Activated CD8-positive, alpha-beta T cell treated with anti-CD3 and anti-CD28 coated beads for 36 hours (primary cell): ENCODE results near the gene KCNMB4. TPM values are rescaled to one million over a fixed set of nuclear protein-coding genes. Genes with fewer than 3 reads are reported as not detected.

ENCODE experiments used
- ATAC-seq: fragments of 200-7000 bp; cut with Tn5 transposase; one replicate; pipeline ENCODE4 v1.10.0; 2021; ENCODE audit warnings: mild to moderate bottlenecking, moderate library complexity
- CTCF ChIA-PET: fragments of 350-600 bp; sonication (Branson Sonifier 250); formaldehyde crosslinking; loops from one replicate; lab custom pipeline; 2021; ENCODE audit warnings: antibody characterized with exemption; lab: Charles Lee
- POLR2A ChIA-PET: fragments of 350-600 bp; sonication (Branson Sonifier 250); formaldehyde crosslinking; loops from one replicate; lab custom pipeline; 2021; ENCODE audit warnings: antibody characterized with exemption; lab: Charles Lee
- DNase-seq: peaks from one replicate; pipeline ENCODE4 v3.0.0-alpha.2; 2020
- H3K27ac Mint-ChIP-seq: one replicate; pipeline ENCODE4 v1.8.0; 2021; ENCODE audit warnings: mild to moderate bottlenecking, mixed read lengths
- H3K27me3 Mint-ChIP-seq: one replicate; pipeline ENCODE4 v1.8.0; 2021; ENCODE audit warnings: mixed read lengths
- H3K36me3 Mint-ChIP-seq: one replicate; pipeline ENCODE4 v1.8.0; 2021; ENCODE audit warnings: low read depth, mixed read lengths
- H3K4me1 Mint-ChIP-seq: one replicate; pipeline ENCODE4 v1.8.0; 2021; ENCODE audit warnings: low read depth, mixed read lengths
- H3K4me3 Mint-ChIP-seq: one replicate; pipeline ENCODE4 v1.8.0; 2021; ENCODE audit warnings: mild to moderate bottlenecking, moderate library complexity, mixed read lengths
- H3K9me3 Mint-ChIP-seq: one replicate; pipeline ENCODE4 v1.8.0; 2021; ENCODE audit warnings: mixed read lengths
- intact Hi-C: fragments of 100-400 bp; cut with micrococcal nuclease; formaldehyde crosslinking; loops from one replicate; pipeline ENCODE4 v1.10.0; 2022
- total RNA-seq, 2 experiments: library from RNA; stranded (reverse); gene quantifications; one replicate each; pipeline ENCODE4 v1.2.3, GENCODE V29; 2021
- TF ChIP-seq, protein P1 (sequence below): fragments of 200-600 bp; IDR thresholded peaks from one replicate; pipeline ENCODE4 v1.8.0; 2022; ENCODE audit warnings: antibody characterized with exemption, mild to moderate bottlenecking

KCNMB4 gene
- total RNA-seq, 2 experiments from 2014 or later: 1.0 to 1.3 TPM

DNA sequence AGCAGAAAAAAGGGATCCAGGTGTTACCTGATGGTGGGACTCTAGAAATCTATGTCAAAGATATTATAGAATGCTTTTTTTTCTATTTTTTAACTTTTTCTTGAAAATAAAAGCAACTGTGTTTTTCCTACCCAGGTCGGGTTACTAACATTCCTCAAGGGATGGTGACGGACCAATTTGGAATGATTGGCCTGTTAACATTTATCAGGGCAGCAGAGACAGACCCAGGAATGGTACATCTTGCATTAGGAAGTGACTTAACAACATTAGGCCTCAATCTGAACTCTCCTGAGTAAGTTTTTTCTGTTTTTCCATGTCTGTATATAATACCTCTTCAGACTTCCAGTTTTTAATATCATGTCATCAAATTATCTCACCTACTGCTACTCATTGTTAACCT lies 27.6 kb upstream of the KCNMB4 start:
- intact Hi-C loops: no loop called here

DNA sequence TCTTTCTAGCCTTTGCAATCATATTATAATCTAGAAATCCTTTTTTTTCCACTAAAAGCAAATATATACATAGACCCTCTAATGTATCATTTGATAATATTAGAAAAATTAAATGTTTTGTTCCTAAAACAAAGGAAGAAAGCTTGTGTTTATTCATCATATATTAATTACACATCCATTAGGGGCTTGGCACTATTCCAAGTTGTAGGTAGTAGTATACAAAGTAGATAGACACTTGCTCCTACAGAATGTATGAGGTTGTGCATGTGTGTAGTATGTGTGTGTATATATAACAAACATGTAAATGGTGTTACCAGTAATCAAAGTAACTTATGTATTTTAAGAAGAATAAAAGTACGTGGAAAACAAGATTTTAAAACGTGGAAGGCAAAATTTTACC lies 15.0 kb upstream of the KCNMB4 start:
- ChIA-PET POLR2A (no interaction called here), CTCF (no interaction called here)
- Mint-ChIP-seq H3K27me3 (no peaks in the 10 kb centered on the region), H3K4me3 (no peak overlapping the region), H3K4me1 (peaks cover 5% of the 10 kb centered on the region), H3K9me3 (no peaks in the 10 kb centered on the region), H3K27ac (no peak overlapping the region), H3K36me3 (peaks cover 20% of the 10 kb centered on the region)
- intact Hi-C loops: no loop called here
- DNase-seq: no peak
- no peak for ATAC-seq
- TF ChIP-seq, protein P1, sequence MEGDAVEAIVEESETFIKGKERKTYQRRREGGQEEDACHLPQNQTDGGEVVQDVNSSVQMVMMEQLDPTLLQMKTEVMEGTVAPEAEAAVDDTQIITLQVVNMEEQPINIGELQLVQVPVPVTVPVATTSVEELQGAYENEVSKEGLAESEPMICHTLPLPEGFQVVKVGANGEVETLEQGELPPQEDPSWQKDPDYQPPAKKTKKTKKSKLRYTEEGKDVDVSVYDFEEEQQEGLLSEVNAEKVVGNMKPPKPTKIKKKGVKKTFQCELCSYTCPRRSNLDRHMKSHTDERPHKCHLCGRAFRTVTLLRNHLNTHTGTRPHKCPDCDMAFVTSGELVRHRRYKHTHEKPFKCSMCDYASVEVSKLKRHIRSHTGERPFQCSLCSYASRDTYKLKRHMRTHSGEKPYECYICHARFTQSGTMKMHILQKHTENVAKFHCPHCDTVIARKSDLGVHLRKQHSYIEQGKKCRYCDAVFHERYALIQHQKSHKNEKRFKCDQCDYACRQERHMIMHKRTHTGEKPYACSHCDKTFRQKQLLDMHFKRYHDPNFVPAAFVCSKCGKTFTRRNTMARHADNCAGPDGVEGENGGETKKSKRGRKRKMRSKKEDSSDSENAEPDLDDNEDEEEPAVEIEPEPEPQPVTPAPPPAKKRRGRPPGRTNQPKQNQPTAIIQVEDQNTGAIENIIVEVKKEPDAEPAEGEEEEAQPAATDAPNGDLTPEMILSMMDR: no peak

More for the DNA sequence above, 27.6 kb upstream of the KCNMB4 start:
- POLR2A ChIA-PET: no interaction called here
- ATAC-seq (no peak), DNase-seq (no peak)
- CTCF ChIA-PET: no interaction called here
- TF ChIP-seq, protein P1: no peak
- Mint-ChIP-seq H3K27me3 (no peaks in the 10 kb centered on the region), H3K4me1 (peaks cover 3% of the 10 kb centered on the region), H3K4me3 (no peak overlapping the region), H3K36me3 (peaks cover 47% of the 10 kb centered on the region), H3K9me3 (no peaks in the 10 kb centered on the region), H3K27ac (peak overlapping the region; percentile 5)

DNA sequence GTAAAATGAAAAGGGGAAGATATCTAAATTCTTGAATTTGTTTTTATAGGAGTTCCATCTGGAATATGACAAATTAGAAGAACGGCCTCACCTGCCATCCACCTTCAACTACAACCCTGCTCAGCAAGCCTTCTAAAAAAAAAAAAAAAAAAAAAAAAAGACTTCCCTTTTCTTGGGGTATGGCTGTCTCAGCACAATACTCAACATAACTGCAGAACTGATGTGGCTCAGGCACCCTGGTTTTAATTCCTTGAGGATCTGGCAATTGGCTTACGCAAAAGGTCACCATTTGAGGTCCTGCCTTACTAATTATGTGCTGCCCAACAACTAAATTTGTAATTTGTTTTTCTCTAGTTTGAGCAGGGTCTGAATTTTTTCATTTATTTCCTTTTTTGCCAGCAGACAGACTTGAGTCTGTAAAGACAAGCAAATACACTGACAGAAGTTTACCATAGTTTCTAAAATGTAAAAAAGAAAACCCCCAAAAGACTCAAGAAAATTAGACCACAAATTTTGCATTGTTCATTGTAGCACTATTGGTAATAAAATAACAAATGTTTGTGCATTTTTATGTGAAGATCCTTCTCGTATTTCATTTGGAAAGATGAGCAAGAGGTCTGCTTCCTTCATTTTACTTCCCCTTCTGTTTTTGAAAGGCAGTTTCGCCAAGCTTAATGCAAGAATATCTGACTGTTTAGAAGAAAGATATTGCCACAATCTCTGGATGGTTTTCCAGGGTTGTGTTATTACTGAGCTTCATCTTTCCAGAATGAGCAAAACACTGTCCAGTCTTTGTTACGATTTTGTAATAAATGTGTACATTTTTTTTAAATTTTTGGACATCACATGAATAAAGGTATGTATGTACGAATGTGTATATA lies 12.1 kb upstream of the KCNMB4 start:
- intact Hi-C loops: no loop called here
- Mint-ChIP-seq H3K36me3 (peaks cover 14% of the 10 kb centered on the region), H3K27me3 (no peaks in the 10 kb centered on the region)

DNA sequence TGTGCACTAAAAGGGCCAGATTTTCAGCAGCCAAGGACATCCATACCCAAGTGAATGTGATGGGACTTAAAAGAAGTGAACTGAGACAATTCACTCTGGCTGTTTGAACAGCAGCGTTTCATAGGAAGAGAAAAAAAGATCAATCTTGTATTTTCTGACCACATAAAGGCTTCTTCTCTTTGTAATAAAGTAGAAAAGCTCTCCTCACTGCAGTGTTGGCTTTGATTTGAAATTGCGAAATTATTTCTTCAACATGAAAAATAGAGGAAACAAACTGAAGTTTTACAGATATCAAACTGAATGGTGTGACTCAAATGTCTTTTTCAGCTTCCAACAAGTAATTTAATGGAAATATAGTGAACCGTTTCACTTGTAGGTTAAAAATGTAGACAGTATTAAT lies 11.3 kb upstream of the KCNMB4 start:
- DNase-seq (no peak), ATAC-seq (no peak)
- no peaks in the 10 kb centered on the region for H3K27me3 Mint-ChIP-seq
- no peaks in the 10 kb centered on the region for H3K9me3 Mint-ChIP-seq
- H3K4me1 Mint-ChIP-seq: peaks cover 5% of the 10 kb centered on the region
- H3K4me3 Mint-ChIP-seq: no peak overlapping the region
- POLR2A ChIA-PET: no interaction called here
- TF ChIP-seq, protein P1: no peak
- H3K36me3 Mint-ChIP-seq: peaks cover 14% of the 10 kb centered on the region
- no peak overlapping the region for H3K27ac Mint-ChIP-seq
- intact Hi-C loops: no loop called here
- CTCF ChIA-PET: interaction anchor here (0.8 kb wide), 1 partner anchor 9 kb away, joined by 4 read pairs; no protein-coding TSS in a partner anchor

More for the DNA sequence above, 12.1 kb upstream of the KCNMB4 start:
- ATAC-seq: no peak
- Mint-ChIP-seq H3K4me3 (no peak overlapping the region), H3K9me3 (no peaks in the 10 kb centered on the region), H3K4me1 (peaks cover 5% of the 10 kb centered on the region), H3K27ac (no peak overlapping the region)
- POLR2A ChIA-PET: no interaction called here
- CTCF ChIA-PET: interaction anchor here (0.8 kb wide), 1 partner anchor 9 kb away, joined by 4 read pairs; no protein-coding TSS in a partner anchor
- TF ChIP-seq, protein P1: no peak
- DNase-seq: no peak

DNA sequence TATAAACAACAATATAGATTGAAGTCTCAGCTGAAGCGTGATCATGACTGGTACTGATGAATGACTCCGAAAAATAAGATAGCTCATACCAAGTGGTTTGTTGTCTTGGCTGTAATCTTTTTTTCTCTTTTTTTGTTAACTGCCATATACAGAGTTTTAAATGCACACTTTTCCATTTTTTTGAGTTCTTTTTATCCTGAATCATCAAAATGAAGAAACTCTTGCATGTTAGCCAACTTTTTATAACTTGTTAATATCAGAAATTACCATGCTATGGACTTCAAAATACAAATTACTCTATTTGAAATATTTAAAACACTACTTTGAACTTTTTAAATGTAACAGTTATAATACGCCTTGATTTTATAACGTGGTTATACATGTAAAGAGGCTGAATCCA lies 10.1 kb upstream of the KCNMB4 start:
- no peaks in the 10 kb centered on the region for H3K9me3 Mint-ChIP-seq
- intact Hi-C loops: no loop called here
- ChIA-PET CTCF (interaction anchor here (1.1 kb wide), 1 partner anchor 221 kb away, joined by 4 read pairs; no protein-coding TSS in a partner anchor), POLR2A (no interaction called here)
- ATAC-seq: no peak
- TF ChIP-seq, protein P1: no peak
- H3K4me3 Mint-ChIP-seq: no peak overlapping the region
- H3K27me3 Mint-ChIP-seq: no peaks in the 10 kb centered on the region
- H3K36me3 Mint-ChIP-seq: peaks cover 14% of the 10 kb centered on the region
- peaks cover 5% of the 10 kb centered on the region for H3K4me1 Mint-ChIP-seq
- no peak for DNase-seq
- H3K27ac Mint-ChIP-seq: no peak overlapping the region
